A549 (cell line): ENCODE results near the gene MUC6.

Experiments used
- BHLHE40 ChIP-seq: IDR thresholded peaks from 2 replicates; pipeline ENCODE4 v1.6.1; 2012; ENCODE audit warnings: low read depth, low read length, inconsistent platforms
- CBX8 ChIP-seq: fragments of 200-600 bp; sonication (generic); IDR thresholded peaks from 2 replicates; pipeline ENCODE4 v1.6.1; 2016
- CTCF ChIP-seq: fragments of >200 bp; sonication (Bioruptor Twin); formaldehyde crosslinking; IDR thresholded peaks from 3 replicates; pipeline ENCODE4 v1.5.1; 2016
- EP300 ChIP-seq, 2 experiments: fragments of >200 bp; sonication (Bioruptor Twin); formaldehyde crosslinking; IDR thresholded peaks; 2 replicates in 1 of 2; 3 replicates in 1 of 2; pipeline ENCODE4 v1.6.1; 2016 to 2017
- HOXB5 ChIP-seq: fragments of 250-450 bp; sonication (Bioruptor Pico); IDR thresholded peaks from 2 replicates; pipeline ENCODE4 v1.5.0; 2020; ENCODE audit warnings: mild to moderate bottlenecking, moderate library complexity
- JUN ChIP-seq, 2 experiments: fragments of >200 bp; sonication (Bioruptor Twin); formaldehyde crosslinking; IDR thresholded peaks; 2 replicates in 1 of 2; 3 replicates in 1 of 2; pipeline ENCODE4 v1.6.1; 2016 to 2017
- MAX ChIP-seq: IDR thresholded peaks from 2 replicates; pipeline ENCODE4 v1.6.1; 2012
- MYC ChIP-seq: IDR thresholded peaks from 2 replicates; pipeline ENCODE4 v1.6.1; 2012; ENCODE audit warnings: mild to moderate bottlenecking, inconsistent platforms, low read length, improper control_type of control experiment, borderline replicate concordance
- PHF8 ChIP-seq: fragments of 200-600 bp; sonication (generic); IDR thresholded peaks from 2 replicates; pipeline ENCODE4 v1.6.1; 2016; ENCODE audit warnings: low read depth, mild to moderate bottlenecking, antibody characterized with exemption, moderate library complexity, borderline replicate concordance
- POLR2A ChIP-seq: IDR thresholded peaks from 2 replicates; pipeline ENCODE4 v1.6.1; 2012; ENCODE audit warnings: mild to moderate bottlenecking, low read length
- RCOR1 ChIP-seq: fragments of 150-350 bp; IDR thresholded peaks from 2 replicates; pipeline ENCODE4 v1.6.1; 2014; ENCODE audit warnings: antibody characterized with exemption, low read length, low read depth
- ZFP36 ChIP-seq: fragments of 450-650 bp; IDR thresholded peaks from 2 replicates; pipeline ENCODE4 v1.6.1; 2014; ENCODE audit warnings: borderline replicate concordance; ENCODE audit not compliant: partially characterized antibody
- TF ChIP-seq, protein P1 (sequence below): fragments of 450-650 bp; IDR thresholded peaks from 2 replicates; pipeline ENCODE4 v1.6.1; 2014; ENCODE audit warnings: antibody characterized with exemption
- TF ChIP-seq, protein P2 (sequence below): fragments of >200 bp; sonication (Bioruptor Twin); formaldehyde crosslinking; IDR thresholded peaks from 3 replicates; pipeline ENCODE4 v1.6.1; 2016

DNA sequence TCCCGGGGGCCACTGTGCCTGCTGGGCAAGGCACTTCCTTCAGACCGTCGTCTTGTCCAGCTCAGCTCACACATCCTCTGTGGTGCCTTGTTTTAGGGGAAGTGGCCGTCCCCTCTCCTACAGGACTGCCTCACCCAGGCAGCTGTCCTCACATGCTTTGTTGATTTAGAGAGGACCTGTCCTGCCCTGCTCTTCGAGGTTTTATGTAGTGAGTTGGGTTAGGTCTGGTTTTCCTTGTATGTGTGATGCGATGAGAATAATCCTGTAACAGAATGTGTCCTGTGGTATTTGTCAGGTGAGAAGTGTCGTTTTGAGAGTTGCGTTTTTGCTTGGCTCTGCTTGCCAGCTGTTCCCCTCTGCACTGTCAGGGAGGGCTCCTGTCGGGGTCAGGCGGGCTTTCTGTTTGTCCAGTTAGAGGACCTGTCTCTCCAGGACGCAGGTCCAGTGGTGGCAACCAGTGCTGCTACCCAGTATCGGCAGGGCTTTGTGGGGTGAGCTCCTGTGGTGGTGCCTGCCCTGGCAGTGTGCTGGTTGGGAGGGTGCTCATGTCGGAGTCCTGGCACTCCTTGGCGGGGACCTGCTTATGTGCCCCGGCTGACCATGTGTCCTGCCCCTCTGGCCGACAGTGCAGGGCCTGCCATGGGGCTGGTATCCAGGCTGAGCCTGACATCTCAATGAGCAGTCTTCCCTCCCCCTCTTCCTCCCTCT, 41.3 kb downstream of the MUC6 start:
- TF ChIP-seq POLR2A (no peak), JUN (IDR thresholded peaks at IDR 0.05) (no peak), CTCF (no peak), HOXB5 (CRISPR knock-in tag) (no peak), MAX (no peak), ZFP36 (no peak), MYC (no peak), CBX8 (no peak), EP300 (IDR thresholded peaks at IDR 0.05) (no peak), RCOR1 (no peak), BHLHE40 (no peak), PHF8 (no peak)
- TF ChIP-seq, protein P1, sequence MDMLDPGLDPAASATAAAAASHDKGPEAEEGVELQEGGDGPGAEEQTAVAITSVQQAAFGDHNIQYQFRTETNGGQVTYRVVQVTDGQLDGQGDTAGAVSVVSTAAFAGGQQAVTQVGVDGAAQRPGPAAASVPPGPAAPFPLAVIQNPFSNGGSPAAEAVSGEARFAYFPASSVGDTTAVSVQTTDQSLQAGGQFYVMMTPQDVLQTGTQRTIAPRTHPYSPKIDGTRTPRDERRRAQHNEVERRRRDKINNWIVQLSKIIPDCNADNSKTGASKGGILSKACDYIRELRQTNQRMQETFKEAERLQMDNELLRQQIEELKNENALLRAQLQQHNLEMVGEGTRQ: no peak
- TF ChIP-seq, protein P2, sequence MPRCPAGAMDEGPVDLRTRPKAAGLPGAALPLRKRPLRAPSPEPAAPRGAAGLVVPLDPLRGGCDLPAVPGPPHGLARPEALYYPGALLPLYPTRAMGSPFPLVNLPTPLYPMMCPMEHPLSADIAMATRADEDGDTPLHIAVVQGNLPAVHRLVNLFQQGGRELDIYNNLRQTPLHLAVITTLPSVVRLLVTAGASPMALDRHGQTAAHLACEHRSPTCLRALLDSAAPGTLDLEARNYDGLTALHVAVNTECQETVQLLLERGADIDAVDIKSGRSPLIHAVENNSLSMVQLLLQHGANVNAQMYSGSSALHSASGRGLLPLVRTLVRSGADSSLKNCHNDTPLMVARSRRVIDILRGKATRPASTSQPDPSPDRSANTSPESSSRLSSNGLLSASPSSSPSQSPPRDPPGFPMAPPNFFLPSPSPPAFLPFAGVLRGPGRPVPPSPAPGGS: no peak
